Measurements from ENCODE around the gene ARID5B.

ARID5B gene

GRCh38 chr10:61952028-61952674, 50.7 kb downstream of the ARID5B start:
- no peak overlapping the region for H3K4me3 ChIP-seq (ENCODE audit: low read depth in 1 of 2, low read length in 2 of 2)
- no peak overlapping the region for H3K4me2 ChIP-seq (ENCODE audit: insufficient read depth, low read length)
- ATAC-seq (ENCODE audit: insufficient read depth, low read depth) = no peak
- no peaks in the 10 kb centered on the region for H4K20me1 ChIP-seq (ENCODE audit: insufficient read depth, low read length)
- H3K27ac ChIP-seq (ENCODE audit: low read length) = no peak overlapping the region
- DNase-seq = no peak
- H2AFZ ChIP-seq (ENCODE audit: low read depth, low read length) = no peak overlapping the region
- TF ChIP-seq CTCF (IDR thresholded peaks at IDR 0.05; ENCODE audit: borderline replicate concordance, extremely low read depth, low read length, poor library complexity, severe bottlenecking) (no peak), EZH2 (IDR thresholded peaks at IDR 0.05; ENCODE audit: borderline replicate concordance, low read depth, low read length, severe bottlenecking) (no peak)
- no peaks in the 10 kb centered on the region for H3K4me1 ChIP-seq (ENCODE audit: insufficient read depth, low read length)
- no peaks in the 10 kb centered on the region for H3K79me2 ChIP-seq (ENCODE audit: insufficient read depth, low read length)
- H3K9me3 ChIP-seq (ENCODE audit: insufficient read depth, low read length, severe bottlenecking) = no peaks in the 10 kb centered on the region
- no peaks in the 10 kb centered on the region for H3K27me3 ChIP-seq (ENCODE audit: insufficient read depth, low read length, poor library complexity)
- no peak overlapping the region for H3K9ac ChIP-seq (ENCODE audit: low read depth, low read length)
- no peaks in the 10 kb centered on the region for H3K36me3 ChIP-seq (ENCODE audit: insufficient read depth, low read length)

- no peak overlapping the region for H3K9ac ChIP-seq (ENCODE audit: low read depth, low read length)
- H3K36me3 ChIP-seq (ENCODE audit: insufficient read depth, low read length) = no peaks in the 10 kb centered on the region
- no peak overlapping the region for H3K4me2 ChIP-seq (ENCODE audit: insufficient read depth, low read length)
- TF ChIP-seq EZH2 (IDR thresholded peaks at IDR 0.05; ENCODE audit: borderline replicate concordance, low read depth, low read length, severe bottlenecking) = no peak
- TF ChIP-seq CTCF (IDR thresholded peaks at IDR 0.05; ENCODE audit: borderline replicate concordance, extremely low read depth, low read length, poor library complexity, severe bottlenecking) = no peak
- no peak overlapping the region for H3K27ac ChIP-seq (ENCODE audit: low read length)
- no peaks in the 10 kb centered on the region for H4K20me1 ChIP-seq (ENCODE audit: insufficient read depth, low read length)
- H3K4me3 ChIP-seq (ENCODE audit: low read depth in 1 of 2, low read length in 2 of 2) = no peak overlapping the region
- H3K4me1 ChIP-seq (ENCODE audit: insufficient read depth, low read length) = no peaks in the 10 kb centered on the region
- no peak overlapping the region for H2AFZ ChIP-seq (ENCODE audit: low read depth, low read length)
- DNase-seq = no peak
- no peaks in the 10 kb centered on the region for H3K79me2 ChIP-seq (ENCODE audit: insufficient read depth, low read length)
- no peaks in the 10 kb centered on the region for H3K27me3 ChIP-seq (ENCODE audit: insufficient read depth, low read length, poor library complexity)
- ATAC-seq (ENCODE audit: insufficient read depth, low read depth) = no peak
- no peaks in the 10 kb centered on the region for H3K9me3 ChIP-seq (ENCODE audit: insufficient read depth, low read length, severe bottlenecking)
These were observed 51.7 kb downstream of the ARID5B start for GRCh38 chr10:61953183-61953582.

- no peak overlapping the region for H2AFZ ChIP-seq (ENCODE audit: low read depth, low read length)
- no peaks in the 10 kb centered on the region for H3K79me2 ChIP-seq (ENCODE audit: insufficient read depth, low read length)
- no peak overlapping the region for H3K9ac ChIP-seq (ENCODE audit: low read depth, low read length)
- H3K27ac ChIP-seq (ENCODE audit: low read length) = no peak overlapping the region
- H3K27me3 ChIP-seq (ENCODE audit: insufficient read depth, low read length, poor library complexity) = no peaks in the 10 kb centered on the region
- H3K4me3 ChIP-seq (ENCODE audit: low read depth in 1 of 2, low read length in 2 of 2) = no peak overlapping the region
- no peak for DNase-seq
- H4K20me1 ChIP-seq (ENCODE audit: insufficient read depth, low read length) = no peaks in the 10 kb centered on the region
- H3K4me2 ChIP-seq (ENCODE audit: insufficient read depth, low read length) = no peak overlapping the region
- TF ChIP-seq EZH2 (IDR thresholded peaks at IDR 0.05; ENCODE audit: borderline replicate concordance, low read depth, low read length, severe bottlenecking) = no peak
- TF ChIP-seq CTCF (IDR thresholded peaks at IDR 0.05; ENCODE audit: borderline replicate concordance, extremely low read depth, low read length, poor library complexity, severe bottlenecking) = no peak
- no peaks in the 10 kb centered on the region for H3K36me3 ChIP-seq (ENCODE audit: insufficient read depth, low read length)
- no peaks in the 10 kb centered on the region for H3K9me3 ChIP-seq (ENCODE audit: insufficient read depth, low read length, severe bottlenecking)
- peaks cover 3% of the 10 kb centered on the region; the same call in 1 of the 2 replicates for H3K4me1 ChIP-seq (ENCODE audit: insufficient read depth, low read length)
- no peak for ATAC-seq (ENCODE audit: insufficient read depth, low read depth)
These were observed 56.3 kb downstream of the ARID5B start for GRCh38 chr10:61957806-61958205.
